Nucleus accumbens (tissue), 56 donors: ENCODE measurements around the gene MTARC2.
A peak's percentile ranks its signal among the peaks of the same experiment; 100 is the strongest.

ENCODE experiments used
- DNase-seq, 56 donors: peaks; one replicate each; lab custom pipeline; 2025; lab: John Stamatoyannopoulos, UW

Gene MTARC2

DNA sequence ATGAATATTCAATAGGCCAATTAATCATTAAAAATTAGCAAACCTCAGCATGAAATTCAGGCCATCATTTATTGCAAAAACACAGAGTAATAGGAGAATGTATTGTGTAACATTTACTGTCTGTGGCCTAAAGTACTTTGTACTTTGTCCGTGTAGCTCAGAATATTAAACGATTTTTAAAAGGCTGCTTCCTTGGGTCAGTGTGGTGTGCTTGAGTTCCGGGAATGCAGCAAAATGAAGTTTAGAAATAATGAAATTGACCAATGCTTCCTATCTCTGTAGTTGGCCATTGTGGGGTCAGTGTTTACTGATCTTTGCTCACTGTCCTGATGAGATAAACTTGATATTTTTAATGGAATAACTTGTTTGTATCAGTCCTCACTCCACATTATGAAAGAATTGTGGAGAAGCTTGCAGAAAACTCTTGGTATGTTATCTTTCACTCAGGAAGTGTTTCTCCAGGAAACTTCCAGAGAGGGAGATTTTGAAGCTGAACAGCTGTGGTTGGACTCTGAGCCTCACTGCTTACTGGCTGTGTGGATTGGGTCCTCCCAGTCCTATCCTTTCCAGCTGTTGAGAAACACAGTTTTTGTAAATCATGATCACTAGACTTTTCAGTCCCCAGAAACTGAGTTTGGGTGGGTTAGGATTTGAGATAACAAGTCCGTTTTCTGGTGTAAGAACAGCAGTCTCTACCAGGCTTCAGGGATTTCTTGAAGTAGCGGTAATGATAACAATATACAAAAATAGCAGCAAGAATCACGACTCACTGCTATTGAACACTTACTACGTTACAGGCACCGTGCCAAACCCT, 19.4 kb downstream of the MTARC2 start:
- DNase-seq: no peak

DNA sequence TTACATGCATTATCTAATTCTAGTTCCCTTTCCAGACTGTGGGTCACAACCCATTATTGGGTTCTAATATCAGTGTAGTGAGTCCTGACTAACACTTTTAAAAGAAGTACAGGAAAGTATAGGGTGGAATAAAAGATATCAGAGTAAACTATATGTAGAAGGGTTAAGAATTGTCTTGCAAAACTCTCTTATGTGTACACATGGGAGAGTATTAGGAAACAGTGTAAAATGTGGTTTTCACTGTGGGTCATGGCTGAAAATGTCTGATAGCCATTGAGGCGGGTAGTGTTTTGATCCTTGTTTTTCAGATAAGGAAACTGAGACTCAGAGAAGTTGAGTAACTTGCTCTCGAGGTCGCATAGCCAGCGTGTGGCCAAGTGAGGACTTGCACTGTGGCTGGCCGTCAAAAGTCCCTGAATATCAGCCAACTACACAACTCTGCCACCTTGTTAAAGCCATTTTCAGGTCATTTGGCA, 20.0 kb downstream of the MTARC2 start:
- no peak for DNase-seq

DNA sequence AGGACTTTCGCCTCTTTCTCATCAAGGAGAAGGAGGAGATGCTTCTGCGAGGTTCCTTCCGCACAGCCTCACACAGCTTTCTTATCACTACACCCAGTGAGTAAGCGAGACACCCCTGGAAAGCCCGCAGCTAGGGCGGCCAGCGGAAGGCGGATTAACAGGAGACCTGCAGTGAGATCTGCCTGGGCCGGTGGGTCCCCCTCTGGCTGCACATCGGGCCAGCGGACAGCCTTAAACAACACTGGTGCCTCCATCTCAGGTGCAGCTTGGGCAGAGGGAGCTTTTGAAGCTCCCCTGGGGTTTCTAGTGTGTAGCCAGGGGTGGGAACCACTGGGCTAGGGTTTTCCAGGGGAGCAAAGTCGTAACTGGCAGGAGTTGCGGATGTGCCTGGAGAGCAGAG, 21.1 kb downstream of the MTARC2 start:
- DNase-seq: no peak

DNA sequence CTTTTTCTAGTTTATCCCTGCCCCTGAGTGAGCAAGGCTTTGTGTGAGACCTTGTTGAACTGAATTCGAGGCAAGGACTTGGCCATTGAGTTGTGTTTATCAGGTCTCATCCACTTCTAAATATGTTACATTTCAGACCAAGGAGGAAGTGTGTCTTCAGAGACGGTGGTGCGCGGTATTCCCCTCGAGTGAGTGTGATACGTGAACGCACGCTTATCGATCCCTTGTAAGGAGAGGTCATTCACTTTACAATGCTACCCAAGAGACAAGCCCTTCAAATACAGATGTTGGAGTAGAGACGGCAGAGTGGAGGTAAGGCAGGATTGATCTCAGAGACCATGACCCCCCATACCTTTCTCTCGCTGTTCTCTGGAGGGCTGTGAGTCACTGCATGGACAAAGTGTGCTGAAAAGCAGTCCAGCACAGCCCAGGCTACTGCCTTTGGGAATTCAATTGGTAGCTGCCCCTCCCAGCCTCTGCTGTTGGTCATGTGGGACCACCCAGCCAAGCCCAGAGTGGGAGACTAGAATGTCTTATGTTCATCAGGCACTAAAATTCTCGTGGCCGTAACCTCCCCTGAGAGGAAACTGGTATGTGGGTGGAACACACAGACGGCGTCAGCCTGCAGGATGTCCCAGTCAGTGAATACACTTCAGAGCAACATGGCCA, 22.3 kb downstream of the MTARC2 start:
- DNase-seq: no peak

DNA sequence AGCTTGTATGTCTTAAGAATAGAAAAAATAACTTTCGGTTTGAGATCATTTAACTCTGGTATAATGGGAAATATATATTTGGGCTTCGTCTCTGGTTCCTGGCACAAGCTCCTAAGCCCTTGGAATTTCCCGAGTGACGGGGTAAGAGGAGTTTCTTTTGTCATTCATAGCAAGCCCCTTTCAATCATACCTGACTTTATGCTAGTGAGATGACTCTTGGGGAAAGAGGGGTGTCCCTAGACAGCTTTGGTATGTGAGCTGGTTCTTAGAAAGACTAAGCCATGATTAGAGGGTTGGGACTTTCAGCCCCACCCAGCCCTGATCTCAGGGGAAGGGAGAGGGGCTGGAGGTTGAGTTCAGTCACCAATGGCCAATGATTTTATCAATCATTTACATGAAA, 24.7 kb downstream of the MTARC2 start:
- no peak for DNase-seq

DNA sequence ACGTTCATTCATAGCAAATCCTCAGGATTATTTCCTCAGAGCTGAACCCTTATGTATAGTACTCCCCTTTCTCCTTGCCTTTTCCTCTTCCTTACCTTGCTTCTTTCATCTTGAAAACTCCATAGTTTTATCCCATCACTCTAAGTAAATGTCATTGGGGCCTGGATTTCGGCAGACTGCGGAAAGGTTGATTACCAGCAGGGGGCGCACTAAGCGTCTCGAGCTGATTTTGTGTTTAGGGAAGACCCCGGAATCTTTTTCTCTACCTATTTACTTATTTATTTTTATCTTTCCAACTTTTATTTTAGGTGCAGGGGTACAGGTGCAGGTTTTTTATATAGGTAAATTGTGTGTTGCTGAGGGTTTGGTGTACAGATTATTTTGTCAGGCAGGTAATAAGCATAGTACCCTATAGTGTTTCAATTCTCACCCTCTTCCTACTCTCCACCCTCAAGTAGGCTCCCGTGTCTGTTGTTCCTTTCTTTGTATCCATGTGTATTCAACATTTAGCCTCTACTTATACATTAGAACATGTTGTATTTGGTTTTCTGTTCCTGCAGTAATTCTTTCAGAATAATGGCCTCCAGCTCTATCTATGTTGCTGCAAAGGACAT, 27.2 kb downstream of the MTARC2 start:
- DNase-seq: peak in 18 of 56 donors; percentile 2 to 55 (median 10)

DNA sequence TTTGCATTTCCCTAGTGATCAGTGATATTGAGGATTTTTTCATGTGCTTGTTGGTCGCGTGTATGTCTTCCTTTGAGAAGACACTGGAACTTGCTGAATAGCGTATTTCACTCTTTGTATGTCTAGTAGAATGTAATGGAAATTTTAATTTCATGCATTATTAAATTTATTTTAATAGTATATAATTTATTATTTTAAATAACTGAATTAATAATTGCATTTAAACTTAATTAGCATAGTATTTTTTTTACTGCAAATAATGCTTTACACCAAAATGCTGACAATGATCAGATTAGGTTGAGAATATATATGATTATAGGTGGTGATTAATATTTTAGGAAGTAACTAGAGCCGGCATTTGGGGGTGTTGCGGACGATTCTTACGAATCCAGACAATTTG, 28.1 kb downstream of the MTARC2 start:
- no peak for DNase-seq

DNA sequence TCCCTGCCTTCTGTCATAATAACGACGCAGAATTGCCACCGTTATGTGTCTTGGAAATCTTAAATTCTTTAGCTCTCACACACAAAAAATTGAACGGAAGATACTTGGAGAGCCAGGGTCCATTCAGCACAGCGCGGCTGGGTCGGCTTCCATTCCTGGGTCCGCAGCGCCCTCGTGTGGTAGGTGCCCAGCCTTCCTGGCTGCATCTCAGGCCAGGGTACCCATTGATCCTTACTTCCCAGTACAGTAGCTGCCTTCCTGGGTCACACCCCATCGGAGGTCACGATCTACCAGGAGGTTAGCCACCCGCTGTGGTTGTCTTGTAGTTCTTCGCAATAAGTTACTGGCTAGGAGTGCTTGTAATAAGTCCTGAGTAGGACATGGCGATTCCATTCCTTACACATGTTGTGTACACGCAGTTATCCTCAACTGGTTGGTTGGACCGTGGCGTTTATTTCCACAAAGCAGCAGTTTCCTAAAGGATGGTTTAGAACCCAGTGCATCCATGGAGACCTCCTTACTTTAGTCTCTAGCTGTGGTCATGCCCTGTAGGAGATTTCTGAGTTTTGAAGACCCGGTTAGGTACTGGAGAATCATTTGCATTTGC, 28.7 kb downstream of the MTARC2 start:
- DNase-seq: peak in 54 of 56 donors; percentile 7 to 91 (median 64)

DNA sequence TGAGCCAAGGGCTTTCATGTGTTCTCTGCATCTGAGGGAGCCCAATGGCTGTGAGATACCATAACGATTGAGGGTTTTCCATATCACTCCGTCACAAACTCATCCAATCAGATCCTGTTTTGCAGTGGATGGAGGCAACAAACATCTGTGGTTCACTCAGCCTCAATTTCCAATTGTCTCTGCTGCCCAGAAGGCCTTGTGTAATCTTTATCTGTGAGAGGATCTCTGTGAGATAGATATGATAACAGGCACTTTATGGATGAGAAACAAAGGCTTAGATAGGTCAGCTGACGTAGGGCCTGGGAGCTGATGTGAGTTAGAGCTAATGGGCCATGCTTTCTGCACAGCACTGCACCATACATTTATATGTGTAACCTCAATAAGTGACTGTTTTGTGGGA, 35.3 kb downstream of the MTARC2 start:
- no peak for DNase-seq

DNA sequence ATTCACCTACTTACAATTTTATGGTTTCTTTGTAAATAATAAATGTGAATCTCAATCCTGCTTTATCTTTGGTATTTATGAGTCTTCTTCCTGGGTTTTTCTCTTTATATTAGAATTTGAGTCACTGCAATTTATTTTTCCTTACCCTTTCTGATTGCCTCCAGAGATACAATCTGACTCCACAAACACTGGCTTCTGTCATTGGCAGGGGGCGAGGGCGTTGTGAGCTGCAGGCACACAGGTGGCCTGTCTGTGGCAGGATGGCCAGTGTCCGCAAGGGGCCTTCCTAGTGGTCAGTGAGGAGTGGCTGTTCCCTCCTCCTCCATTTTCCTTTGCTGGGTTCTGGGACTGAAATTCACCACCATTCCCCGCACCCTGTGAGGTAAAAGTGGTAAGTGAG, 36.6 kb downstream of the MTARC2 start:
- DNase-seq: no peak

DNA sequence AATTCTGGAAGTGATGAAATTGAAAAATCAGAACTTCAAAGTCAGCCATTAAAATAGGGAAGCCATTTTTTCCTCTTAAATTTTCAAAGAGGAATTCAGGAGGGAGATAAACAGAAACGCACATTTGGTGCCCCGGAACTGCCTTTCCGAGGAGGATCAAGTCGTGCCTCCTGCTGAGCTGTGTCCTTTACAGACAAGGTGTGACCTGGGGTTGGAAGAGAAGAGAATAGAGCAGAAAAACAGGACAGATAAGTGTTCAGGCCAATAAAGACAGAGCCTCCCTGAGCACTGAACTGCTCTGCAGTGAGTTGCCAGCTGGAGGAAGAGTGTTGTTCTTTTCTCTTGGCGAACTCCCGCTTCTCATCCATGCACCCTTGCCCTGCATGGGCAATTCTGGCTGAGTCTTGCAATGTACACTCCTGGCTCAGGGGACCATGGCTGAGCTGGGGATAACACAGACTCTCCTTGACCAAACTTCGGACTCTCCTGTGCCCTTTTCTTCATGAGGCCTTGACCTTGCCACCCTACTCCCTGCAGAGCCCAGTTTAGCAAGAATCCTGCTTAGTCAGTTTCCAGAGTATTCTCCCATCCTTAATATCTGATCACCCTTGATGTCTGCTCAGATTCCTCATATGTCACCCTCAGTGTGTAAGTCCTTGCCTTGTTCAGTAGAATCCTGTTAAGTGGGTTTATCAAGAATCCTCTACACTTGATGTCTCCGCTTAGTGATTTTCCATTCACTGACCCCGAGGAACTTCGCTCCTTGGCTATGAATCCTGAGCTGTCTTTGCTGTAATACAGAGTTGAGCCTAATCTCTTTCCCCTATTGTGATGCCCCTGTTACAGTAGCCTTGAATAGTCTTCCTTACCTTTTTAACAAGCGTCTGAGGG, 37.3 kb downstream of the MTARC2 start:
- no peak for DNase-seq

DNA sequence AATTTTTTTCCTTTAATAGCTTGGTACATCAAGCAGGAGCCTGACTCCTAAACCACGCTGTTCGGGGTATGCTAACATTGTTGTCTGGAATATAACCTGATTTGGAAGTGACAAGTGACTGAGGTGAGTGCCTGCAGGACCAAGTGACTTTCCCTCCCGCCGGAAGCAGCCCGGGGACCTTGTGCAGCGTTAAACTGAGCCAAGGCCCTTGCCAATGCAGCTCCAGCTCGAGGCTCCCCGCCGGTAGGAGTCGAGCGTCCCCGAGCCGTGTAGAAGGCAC, 37.9 kb downstream of the MTARC2 start:
- DNase-seq: peak in 4 of 56 donors; percentile 24 to 63 (median 38)

DNA sequence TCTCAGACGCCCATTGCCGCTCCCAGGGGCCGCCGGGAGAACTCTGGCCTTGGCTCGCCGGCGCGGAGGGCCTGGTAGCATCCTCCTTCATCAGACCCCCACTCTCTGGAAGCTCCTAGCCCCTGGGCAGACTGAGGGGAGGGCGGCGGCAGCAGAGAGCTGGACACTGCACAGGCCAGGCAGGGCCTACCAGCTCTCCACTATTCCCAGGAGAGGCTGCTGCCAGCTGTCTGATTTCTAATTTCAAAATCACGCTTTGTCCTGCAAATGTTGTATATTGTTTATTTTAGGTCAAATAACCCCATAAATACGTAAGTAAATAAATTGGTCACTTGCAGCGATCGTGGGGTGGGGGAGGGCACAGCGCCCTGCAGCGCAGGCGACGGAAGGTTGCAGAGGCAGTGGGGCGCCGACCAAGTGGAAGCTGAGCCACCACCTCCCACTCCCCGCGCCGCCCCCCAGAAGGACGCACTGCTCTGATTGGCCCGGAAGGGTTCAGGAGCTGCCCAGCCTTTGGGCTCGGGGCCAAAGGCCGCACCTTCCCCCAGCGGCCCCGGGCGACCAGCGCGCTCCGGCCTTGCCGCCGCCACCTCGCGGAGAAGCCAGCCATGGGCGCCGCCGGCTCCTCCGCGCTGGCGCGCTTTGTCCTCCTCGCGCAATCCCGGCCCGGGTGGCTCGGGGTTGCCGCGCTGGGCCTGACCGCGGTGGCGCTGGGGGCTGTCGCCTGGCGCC, 38.4 kb downstream of the MTARC2 start, which contains the start of gene MTARC1:
Gene MTARC1, plus strand, starts transcription at position 577 of the 732 bp plus-strand sequence. Its CDS starts 32 bp downstream, at position 609.
- DNase-seq: peak in 50 of 56 donors; percentile 12 to 78 (median 44)

DNA sequence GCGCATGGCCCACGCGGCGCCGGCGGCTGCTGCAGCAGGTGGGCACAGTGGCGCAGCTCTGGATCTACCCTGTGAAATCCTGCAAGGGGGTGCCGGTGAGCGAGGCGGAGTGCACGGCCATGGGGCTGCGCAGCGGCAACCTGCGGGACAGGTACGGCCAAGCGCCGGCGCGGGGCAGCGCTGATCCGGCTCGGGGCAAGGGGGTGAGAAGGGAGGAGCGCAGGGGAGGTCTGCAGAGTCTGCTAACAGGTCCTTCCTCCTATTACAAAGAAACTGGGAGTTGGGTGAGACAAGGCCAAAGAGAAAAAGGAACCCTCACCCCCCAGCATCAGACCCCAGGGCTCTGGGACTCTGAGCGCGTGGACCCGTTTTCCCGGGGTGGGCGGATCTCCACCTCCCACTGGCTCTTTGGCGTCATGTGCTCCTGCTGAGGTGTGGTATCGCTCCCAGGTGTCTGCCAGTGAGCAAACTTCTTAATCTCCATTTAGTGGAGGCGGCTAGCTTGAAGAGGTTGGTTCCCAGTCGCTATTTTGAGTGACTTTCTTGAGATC, 39.0 kb downstream of the MTARC2 start:
- DNase-seq: peak in 36 of 56 donors; percentile 10 to 78 (median 49)

DNA sequence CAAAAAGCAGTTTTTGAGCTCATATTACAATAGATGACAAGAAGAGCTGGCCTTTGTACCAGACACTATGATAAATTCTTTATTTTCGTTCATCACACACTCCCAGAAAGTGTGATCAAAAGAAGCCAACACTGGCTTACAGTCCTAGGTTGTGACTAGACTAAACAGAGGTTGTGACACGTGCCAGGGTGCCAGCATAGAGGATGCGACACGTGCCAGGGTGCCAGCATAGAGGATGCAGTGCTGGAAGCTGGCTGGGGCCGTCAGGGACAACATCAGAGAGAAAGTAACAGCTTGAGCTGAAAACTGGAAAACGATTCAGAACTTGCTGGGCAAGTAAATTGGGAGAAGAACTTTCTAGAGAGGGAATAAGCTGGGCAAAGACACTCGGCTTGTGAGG, 40.8 kb downstream of the MTARC2 start:
- DNase-seq: peak in 2 of 56 donors; percentile 7 to 17

DNA sequence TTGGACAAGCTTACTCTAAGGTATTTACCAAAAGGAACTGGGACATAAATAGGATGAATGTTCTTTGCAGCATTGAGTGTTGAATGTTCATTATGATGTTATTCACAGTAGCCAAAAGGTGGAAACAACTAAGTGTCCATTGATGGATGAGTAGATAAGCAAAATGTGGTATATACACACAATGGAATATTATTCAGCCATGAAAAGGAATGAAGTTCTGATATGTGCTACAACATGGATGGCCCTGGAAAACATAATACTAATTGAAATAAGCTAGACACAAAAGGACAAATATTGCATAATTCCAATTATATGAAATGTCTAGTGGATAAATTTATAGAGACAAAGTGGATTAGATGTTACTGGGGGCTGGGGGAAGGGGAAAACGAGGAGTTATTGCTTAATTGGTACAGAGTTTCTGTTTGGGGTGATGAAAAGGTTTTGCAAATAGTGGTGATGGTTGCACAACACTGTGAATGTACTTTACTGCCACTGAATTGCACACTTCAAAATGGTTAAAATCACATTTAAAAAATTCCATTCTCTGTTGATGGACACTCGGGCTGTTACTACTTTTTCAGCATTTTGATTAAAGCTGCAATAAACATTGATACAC, 41.5 kb downstream of the MTARC2 start:
- DNase-seq: no peak

DNA sequence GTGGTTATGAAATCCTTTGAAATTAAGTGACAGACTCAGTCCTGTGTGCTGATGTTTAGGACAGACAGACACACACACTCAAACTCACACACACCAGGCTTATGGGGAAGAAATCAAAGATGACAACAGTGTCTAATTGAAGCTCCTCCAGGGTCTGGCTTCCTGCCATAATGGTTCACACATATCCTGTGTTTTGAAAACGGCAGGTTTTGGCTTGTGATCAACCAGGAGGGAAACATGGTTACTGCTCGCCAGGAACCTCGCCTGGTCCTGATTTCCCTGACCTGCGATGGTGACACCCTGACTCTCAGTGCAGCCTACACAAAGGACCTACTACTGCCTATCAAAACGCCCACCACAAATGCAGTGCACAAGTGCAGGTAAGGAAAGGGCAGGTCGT, 43.2 kb downstream of the MTARC2 start:
- DNase-seq: no peak

DNA sequence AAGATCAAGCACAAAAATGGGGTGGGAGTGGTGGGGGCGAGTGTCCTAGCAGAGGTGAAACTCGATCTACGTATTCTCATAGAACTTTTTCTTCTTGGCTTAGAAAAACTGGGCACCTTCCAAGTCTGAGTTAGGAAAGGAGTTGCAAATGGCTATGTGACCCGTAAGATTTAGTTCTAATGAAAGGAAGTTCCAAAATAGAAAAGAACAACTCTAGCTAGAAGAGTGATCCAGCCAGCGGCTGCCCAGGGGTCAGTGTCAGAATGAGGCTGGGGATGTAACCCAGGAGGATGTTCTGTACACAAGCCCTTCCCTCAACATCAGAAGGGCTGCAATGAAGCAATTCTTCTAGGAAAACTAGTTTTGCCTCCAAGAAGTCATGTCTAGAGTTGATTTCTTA, 43.8 kb downstream of the MTARC2 start:
- peak in 3 of 56 donors; percentile 3 to 10 (median 4) for DNase-seq

DNA sequence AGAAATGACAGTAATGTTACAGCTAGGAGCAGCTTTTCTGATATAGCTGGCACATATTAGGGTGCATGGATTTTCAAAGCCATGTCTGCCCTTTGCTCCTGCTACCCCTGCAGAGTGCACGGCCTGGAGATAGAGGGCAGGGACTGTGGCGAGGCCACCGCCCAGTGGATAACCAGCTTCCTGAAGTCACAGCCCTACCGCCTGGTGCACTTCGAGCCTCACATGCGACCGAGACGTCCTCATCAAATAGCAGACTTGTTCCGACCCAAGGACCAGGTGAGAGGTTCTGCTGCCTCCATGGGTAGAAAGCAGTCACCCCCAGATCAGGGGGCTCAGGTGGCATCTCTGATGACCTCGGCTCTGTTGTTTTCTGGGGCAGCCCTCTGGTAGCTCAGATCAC, 48.4 kb downstream of the MTARC2 start:
- no peak for DNase-seq
